Endodermal cell (in vitro differentiated cells): ENCODE measurements around the gene ZNF620. TPM values are rescaled to one million over a fixed set of nuclear protein-coding genes. Genes with fewer than 3 reads are reported as not detected.
"Not testable (repeated sequence)": the region's sequence is repeated elsewhere in the genome, so short reads cannot be mapped to it uniquely, and the experiment has no call there.

ENCODE experiments used
- DNase-seq: peaks from one replicate; pipeline ENCODE4 v3.0.0-alpha.2; 2017
- H3K27ac ChIP-seq: 2 replicates; pipeline ENCODE4 v1.5.1; 2013; ENCODE audit warnings: mild to moderate bottlenecking, low read depth, low read length, moderate library complexity
- H3K27me3 ChIP-seq: 2 replicates; pipeline ENCODE4 v1.6.1; 2013; ENCODE audit warnings: mild to moderate bottlenecking, low read length, moderate library complexity; ENCODE audit not compliant: insufficient read depth, control insufficient read depth, poor library complexity, severe bottlenecking
- H3K36me3 ChIP-seq: 2 replicates; pipeline ENCODE4 v1.7.0; 2013; ENCODE audit warnings: mild to moderate bottlenecking, low read length, moderate library complexity; ENCODE audit not compliant: control insufficient read depth, insufficient read depth
- H3K4me1 ChIP-seq: one replicate; pipeline ENCODE4 v1.7.0; 2013; ENCODE audit warnings: low read length; ENCODE audit not compliant: control insufficient read depth, insufficient read depth
- H3K4me3 ChIP-seq: 2 replicates; pipeline ENCODE4 v1.5.1; 2013; ENCODE audit warnings: mild to moderate bottlenecking, low read length, moderate library complexity
- H3K9ac ChIP-seq: 2 replicates; pipeline ENCODE4 v1.6.1; 2013; ENCODE audit warnings: mild to moderate bottlenecking, low read length, moderate library complexity; ENCODE audit not compliant: poor library complexity, severe bottlenecking; ENCODE audit errors: extremely low read depth
- H3K9me3 ChIP-seq: 2 replicates; pipeline ENCODE4 v1.6.1; 2013; ENCODE audit warnings: mild to moderate bottlenecking, low read length, moderate library complexity; ENCODE audit not compliant: control insufficient read depth
- H3K27ac Mint-ChIP-seq: 2 replicates; pipeline ENCODE4 v1.8.0; 2020; ENCODE audit warnings: mixed read lengths
- H3K27me3 Mint-ChIP-seq: 2 replicates; pipeline ENCODE4 v1.8.0; 2021; ENCODE audit warnings: mild to moderate bottlenecking, mixed read lengths; ENCODE audit not compliant: insufficient read depth
- H3K36me3 Mint-ChIP-seq: 2 replicates; pipeline ENCODE4 v1.8.0; 2020; ENCODE audit warnings: low read depth, mixed read lengths
- H3K4me1 Mint-ChIP-seq: 2 replicates; pipeline ENCODE4 v1.8.0; 2020; ENCODE audit warnings: mixed read lengths
- H3K4me3 Mint-ChIP-seq: 2 replicates; pipeline ENCODE4 v1.8.0; 2020; ENCODE audit warnings: mild to moderate bottlenecking, moderate library complexity, mixed read lengths
- H3K9me3 Mint-ChIP-seq: 2 replicates; pipeline ENCODE4 v1.8.0; 2020; ENCODE audit warnings: mild to moderate bottlenecking, mixed read lengths
- CTCF ChIP-seq: fragments of 200-600 bp; sonication (generic); conservative IDR thresholded peaks from 2 replicates; pipeline ENCODE4 v1.5.0; 2021; ENCODE audit warnings: antibody characterized with exemption, mild to moderate bottlenecking
- WGBS, 2 experiments: methylation state at CpG; one replicate each; pipeline versions ENCODE4 v1.1.5 to v1.1.7; 2013; ENCODE audit warnings: missing lambda C conversion rate in 2 of 2, mixed read lengths in 1 of 2; ENCODE audit not compliant: insufficient coverage in 1 of 2, insufficient read length in 1 of 2; 5-methylcytosine and 5-hydroxymethylcytosine counted together
- total RNA-seq, 2 donors: library from RNA; stranded (reverse); fragmentation: NEBNext Ultra II Directional in 1 of 2; extraction: Animal tissue kit (Norgen Biotek cat#: 25700) in 1 of 2; gene quantifications; 2 replicates in 1 of 2; 3 replicates in 1 of 2; pipeline ENCODE4 v1.2.1, GENCODE V29; 2021

ZNF620 gene
- total RNA-seq, 2 donors from 2014 or later, result 17.0 to 19.3 TPM

GRCh38 chr3:40456940-40457823 lies 48.7 kb upstream of the ZNF620 start, which contains the start of gene RPL14:
RPL14 (plus strand) TSS chr3:40457339; CDS start chr3:40457472, 133 bp downstream.
- Mint-ChIP-seq H3K36me3 (peaks cover 42% of the 10 kb centered on the region), H3K27me3 (peaks cover 2% of the 10 kb centered on the region), H3K4me1 (peaks cover 22% of the 10 kb centered on the region), H3K9me3 (no peaks in the 10 kb centered on the region), H3K4me3 (peak within 1 kb of the TSS; percentile 93), H3K27ac (peak within 1 kb of the TSS; percentile 96)
- peaks cover 43% of the 10 kb centered on the region for H3K36me3 ChIP-seq
- no peak for TF ChIP-seq CTCF
- no peaks in the 10 kb centered on the region for H3K27me3 ChIP-seq
- WGBS, 2 experiments, result 0% methylated on average over 31 to 79 of the region's 79 CpGs
- peak within 1 kb of the TSS; percentile 66 for H3K27ac ChIP-seq
- peak within 1 kb of the TSS; percentile 89 for H3K9ac ChIP-seq
- H3K9me3 ChIP-seq, result no peaks in the 10 kb centered on the region
- peak; percentile 96 for DNase-seq
- H3K4me3 ChIP-seq, result peak within 1 kb of the TSS; percentile 100
- H3K4me1 ChIP-seq, result peaks cover 4% of the 10 kb centered on the region

GRCh38 chr3:40458473-40458872 lies 47.4 kb upstream of the ZNF620 start:
- DNase-seq, result no peak
- Mint-ChIP-seq H3K27ac (peak overlapping the region; percentile 91), H3K36me3 (peaks cover 51% of the 10 kb centered on the region), H3K4me3 (peak overlapping the region; percentile 93), H3K4me1 (peaks cover 16% of the 10 kb centered on the region), H3K27me3 (peaks cover 2% of the 10 kb centered on the region), H3K9me3 (no peaks in the 10 kb centered on the region)
- TF ChIP-seq CTCF, result no peak
- Histone ChIP-seq H3K36me3 (peaks cover 50% of the 10 kb centered on the region), H3K9ac (peak overlapping the region; percentile 89), H3K4me3 (peak overlapping the region; percentile 100), H3K4me1 (peaks cover 4% of the 10 kb centered on the region), H3K27me3 (no peaks in the 10 kb centered on the region), H3K9me3 (no peaks in the 10 kb centered on the region), H3K27ac (no peak overlapping the region)
- 92 to 100% methylated on average over 1 to 4 of the region's 4 CpGs for WGBS, 2 experiments

- Mint-ChIP-seq H3K4me1 (peaks cover 14% of the 10 kb centered on the region), H3K36me3 (peaks cover 58% of the 10 kb centered on the region)
- not testable (repeated sequence) for H3K4me3 ChIP-seq, H3K27me3 ChIP-seq, H3K4me1 ChIP-seq, H3K27me3 Mint-ChIP-seq, H3K9me3 ChIP-seq, H3K4me3 Mint-ChIP-seq, H3K9me3 Mint-ChIP-seq, DNase-seq, H3K9ac ChIP-seq, H3K27ac ChIP-seq, H3K27ac Mint-ChIP-seq
- peaks cover 64% of the 10 kb centered on the region for H3K36me3 ChIP-seq
- whole genome bisulfite sequencing, 2 experiments, result 95 to 100% methylated on average over 4 to 6 of the region's 6 CpGs
These were observed 45.4 kb upstream of the ZNF620 start for GRCh38 chr3:40460481-40460880.
